ENCODE data around the gene LRWD1.

- TF ChIP-seq CTCF (IDR thresholded peaks at IDR 0.05) (no peak), POLR2AphosphoS5 (IDR thresholded peaks at IDR 0.05) (no peak), POLR2A (IDR thresholded peaks at IDR 0.05) (no peak)
Observed at GRCh38 chr7:102463841-102464576, 775 bp upstream of the LRWD1 start.
